Adrenal gland (tissue), 12 donors: ENCODE data around the gene NISCH. TPM values are rescaled to one million over a fixed set of nuclear protein-coding genes. Genes with fewer than 3 reads are reported as not detected.

Experiments
- DNase-seq, 7 donors: peaks; one replicate each; pipeline ENCODE4 v3.0.0-alpha.2; 2019 to 2020
- H3K27ac ChIP-seq, 5 donors: fragments of 200-600 bp; sonication (generic) in 4 of 5; 1 replicate in 3 of 5; 2 replicates in 2 of 5; pipeline versions ENCODE4 v1.5.1 to v1.8.0; 2016 to 2020; ENCODE audit warnings: mild to moderate bottlenecking in 1 of 5
- H3K27me3 ChIP-seq: fragments of 200-600 bp; 2 replicates; pipeline ENCODE4 v1.8.0; 2021
- H3K36me3 ChIP-seq, 2 donors: fragments of 200-600 bp; replicated peaks in 1 of 2; 1 replicate in 1 of 2; 2 replicates in 1 of 2; pipeline versions ENCODE4 v1.5.1 to v1.8.0; 2018 to 2022
- H3K4me1 ChIP-seq, 2 donors: fragments of 200-600 bp; replicated peaks in 1 of 2; 1 replicate in 1 of 2; 2 replicates in 1 of 2; pipeline versions ENCODE4 v1.5.1 to v1.8.0; 2018 to 2021
- H3K4me3 ChIP-seq, 4 donors: fragments of 200-600 bp; sonication (generic) in 3 of 4; one replicate each; pipeline ENCODE4 v1.5.1; 2016 to 2018
- H3K9me3 ChIP-seq, 3 donors: fragments of 200-600 bp; sonication (generic) in 1 of 3; replicated peaks in 1 of 3; 1 replicate in 2 of 3; 2 replicates in 1 of 3; pipeline versions ENCODE4 v1.5.1 to v1.8.0; 2016 to 2021
- POLR2A ChIP-seq, 2 donors: fragments of 450-650 bp; IDR thresholded peaks; one replicate each; pipeline ENCODE4 v1.6.1; 2017; ENCODE audit warnings: antibody characterized with exemption in 2 of 2, mild to moderate bottlenecking in 2 of 2, moderate library complexity in 1 of 2
- WGBS, 4 donors: extraction: QIAGEN DNeasy Blood & Tissue Kit in 2 of 4; methylation state at CpG; one replicate each; pipeline versions ENCODE4 v1.1.5 to v1.1.7; 2013 to 2017; 5-methylcytosine and 5-hydroxymethylcytosine counted together
- intact Hi-C, 2 donors: fragments of 100-400 bp; cut with DNase I; formaldehyde crosslinking; loops; one replicate each; pipeline versions ENCODE4 v1.14.1 to v1.15.0; 2022 to 2023
- polyA plus RNA-seq, 3 donors: library from polyadenylated mRNA; stranded (reverse); fragments of 200-250 nt in 2 of 3; fragments of 350-450 nt in 1 of 3; fragmentation: Illumina TruSeq in 1 of 3; extraction: RNeasy Lipid Tissue Mini Kit (QIAGEN cat#74804) in 1 of 3; gene quantifications; one replicate each; pipeline ENCODE4 v1.2.3, GENCODE V29; 2013 to 2014
- total RNA-seq, 9 donors: library from RNA; depleted of rRNA in 4 of 9; stranded (reverse); fragments of >200 nt in 4 of 9; fragments of 120-200 nt in 1 of 9; fragmentation: NEBNext Ultra II Directional in 1 of 9; extraction: Animal tissue kit (Norgen Biotek cat#: 25700) in 1 of 9; gene quantifications; one replicate each; pipeline versions ENCODE4 v1.1.0 to v1.2.4, GENCODE V29; 2013 to 2023
- TF ChIP-seq, protein P1 (sequence below), 6 experiments: fragments of 450-650 bp in 4 of 6; fragments of 200-600 bp in 2 of 6; sonication (generic) in 1 of 6; IDR thresholded peaks; 1 replicate in 5 of 6; 2 replicates in 1 of 6; pipeline versions ENCODE4 v1.5.1 to v1.8.0; 2016 to 2021; ENCODE audit warnings: antibody characterized with exemption in 6 of 6, mild to moderate bottlenecking in 2 of 6, moderate library complexity in 1 of 6
- donor health status: healthy with polysubstance abuse.
- donor health status: Bipolar disorder and iron deficiency.
- donor health status: DM: yes; HTN: yes; CAD: no.
- donor health status: DM: no; HTN: no; CAD: no.
- donor health status: DM: no; HTN: no; CAD: no.
- donor health status: DM: yes; HTN: yes; CAD: no.

The NISCH gene
- total and polyA plus RNA-seq, 12 donors = 39.4 to 186 (median 100) TPM

DNA sequence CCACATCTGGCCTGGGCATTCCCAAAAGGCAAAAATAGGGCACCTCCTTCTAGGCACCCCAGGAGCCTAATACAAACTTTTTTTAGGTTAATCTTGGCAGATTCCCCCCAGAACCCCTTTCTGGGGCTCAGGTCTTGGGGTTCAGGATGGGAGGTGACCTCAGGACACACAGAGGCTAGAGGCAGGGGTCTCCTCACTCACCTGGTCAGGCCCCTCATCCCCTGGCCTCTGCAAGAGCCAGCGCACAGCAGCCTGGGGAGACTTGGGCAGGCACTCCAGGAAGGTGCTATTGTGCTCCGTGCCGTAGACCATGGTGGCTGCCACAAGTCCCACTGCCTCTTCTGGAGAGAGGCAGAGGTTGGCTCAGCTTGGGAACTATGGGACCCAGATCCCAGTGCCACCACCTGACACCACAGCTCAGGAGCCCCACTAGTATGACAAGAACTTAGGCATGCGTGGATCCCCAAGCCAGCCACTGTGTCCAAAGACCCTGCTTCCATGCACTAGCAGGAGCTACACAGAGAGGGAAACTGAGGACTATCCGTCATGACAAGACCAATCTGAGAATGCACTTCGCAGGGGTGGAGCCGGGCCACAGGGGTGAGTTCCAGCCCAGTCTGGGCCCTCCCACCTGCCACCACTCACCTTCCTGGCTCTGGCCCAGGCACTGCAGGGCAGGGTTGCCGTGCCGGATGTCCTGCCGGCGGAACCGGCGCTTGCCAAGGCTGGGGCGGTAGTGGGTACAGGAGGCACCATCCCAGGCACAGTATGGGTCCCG lies 17.9 kb upstream of the NISCH start:
- Histone ChIP-seq H3K36me3 (no peaks in the 10 kb centered on the region), H3K27ac (no peak overlapping the region), H3K27me3 (no peaks in the 10 kb centered on the region), H3K4me1 (peaks cover 5 to 6% of the 10 kb centered on the region in 2 donors), H3K4me3 (no peak overlapping the region), H3K9me3 (no peaks in the 10 kb centered on the region)
- intact Hi-C loops = no loop called here
- 88 to 95% (median 89%) methylated on average over 3 to 15 of the region's 15 CpGs for WGBS, 4 donors
- TF ChIP-seq, protein P1, sequence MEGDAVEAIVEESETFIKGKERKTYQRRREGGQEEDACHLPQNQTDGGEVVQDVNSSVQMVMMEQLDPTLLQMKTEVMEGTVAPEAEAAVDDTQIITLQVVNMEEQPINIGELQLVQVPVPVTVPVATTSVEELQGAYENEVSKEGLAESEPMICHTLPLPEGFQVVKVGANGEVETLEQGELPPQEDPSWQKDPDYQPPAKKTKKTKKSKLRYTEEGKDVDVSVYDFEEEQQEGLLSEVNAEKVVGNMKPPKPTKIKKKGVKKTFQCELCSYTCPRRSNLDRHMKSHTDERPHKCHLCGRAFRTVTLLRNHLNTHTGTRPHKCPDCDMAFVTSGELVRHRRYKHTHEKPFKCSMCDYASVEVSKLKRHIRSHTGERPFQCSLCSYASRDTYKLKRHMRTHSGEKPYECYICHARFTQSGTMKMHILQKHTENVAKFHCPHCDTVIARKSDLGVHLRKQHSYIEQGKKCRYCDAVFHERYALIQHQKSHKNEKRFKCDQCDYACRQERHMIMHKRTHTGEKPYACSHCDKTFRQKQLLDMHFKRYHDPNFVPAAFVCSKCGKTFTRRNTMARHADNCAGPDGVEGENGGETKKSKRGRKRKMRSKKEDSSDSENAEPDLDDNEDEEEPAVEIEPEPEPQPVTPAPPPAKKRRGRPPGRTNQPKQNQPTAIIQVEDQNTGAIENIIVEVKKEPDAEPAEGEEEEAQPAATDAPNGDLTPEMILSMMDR (IDR thresholded peaks at IDR 0.05) = no peak
- TF ChIP-seq POLR2A (IDR thresholded peaks at IDR 0.05) = no peak
- peak in 1 of 7 donors; percentile 8 for DNase-seq

DNA sequence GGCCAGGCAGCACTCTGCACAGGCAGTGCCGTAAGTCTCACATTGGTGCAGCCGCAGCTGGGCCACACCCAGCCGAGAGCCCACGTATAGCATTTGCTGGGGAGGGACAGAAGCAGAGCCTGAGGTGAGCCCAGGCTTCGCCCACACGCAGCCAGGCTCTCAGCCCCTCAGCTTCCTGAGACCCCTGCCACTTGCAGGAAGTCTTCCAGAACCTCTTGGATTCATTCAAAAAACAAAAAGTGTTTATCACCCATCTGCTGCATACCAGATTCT lies 17.4 kb upstream of the NISCH start:
- Histone ChIP-seq H3K4me3 (no peak overlapping the region), H3K36me3 (no peaks in the 10 kb centered on the region), H3K27ac (no peak overlapping the region), H3K4me1 (peaks cover 0 to under 1% of the 10 kb centered on the region in 2 donors), H3K27me3 (no peaks in the 10 kb centered on the region), H3K9me3 (no peaks in the 10 kb centered on the region)
- intact Hi-C loops = no loop called here
- TF ChIP-seq, protein P1 (IDR thresholded peaks at IDR 0.05) = no peak
- no peak for TF ChIP-seq POLR2A (IDR thresholded peaks at IDR 0.05)
- no peak for DNase-seq
- WGBS, 4 donors = 93 to 95% (median 93%) methylated on average over 6 of the region's 6 CpGs; no CpG with 5 or more reads in 1 of the 4 donors

DNA sequence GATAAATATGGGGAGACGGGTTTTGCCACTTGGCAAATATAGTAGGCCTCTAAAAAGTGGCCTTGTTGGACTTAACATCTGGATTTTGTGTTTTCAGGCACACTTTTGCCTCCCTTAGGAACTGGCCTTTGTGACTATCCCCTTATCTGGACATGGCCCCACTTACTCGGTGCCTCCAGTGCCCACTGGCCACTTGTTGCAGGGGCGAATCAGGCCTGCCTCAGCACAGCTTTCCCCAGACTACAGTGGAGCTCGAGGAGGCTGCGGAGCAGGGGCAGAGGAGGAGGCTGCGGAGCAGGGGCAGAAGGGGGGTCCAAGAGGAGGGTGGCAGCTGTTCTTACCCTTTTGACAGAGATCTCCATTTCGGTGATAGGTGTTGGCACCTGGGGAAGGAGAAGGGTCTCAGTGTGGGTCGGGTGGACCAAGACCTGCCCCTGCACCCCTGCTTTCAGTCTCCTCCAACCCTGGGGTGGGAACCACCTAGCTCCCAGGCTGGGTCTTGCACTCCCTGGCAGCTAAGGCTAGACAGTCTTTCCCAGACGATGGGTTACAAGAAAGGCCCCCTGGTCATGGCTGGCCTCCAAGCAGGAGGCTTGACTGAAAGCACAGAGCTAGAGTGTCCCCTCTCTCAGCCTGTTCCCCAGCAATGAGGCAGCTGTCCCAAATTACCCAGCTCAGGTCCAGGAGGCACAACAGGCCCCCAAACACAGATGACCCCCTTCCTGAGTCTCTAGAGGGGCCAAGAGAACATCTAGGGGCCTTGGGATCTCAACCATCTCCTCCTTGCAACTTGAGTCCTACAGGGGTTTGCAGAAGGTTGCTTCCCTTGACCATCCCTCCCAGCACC lies 16.6 kb upstream of the NISCH start:
- Histone ChIP-seq H3K27ac (no peak overlapping the region), H3K4me1 (no peaks in the 10 kb centered on the region), H3K4me3 (no peak overlapping the region), H3K27me3 (no peaks in the 10 kb centered on the region), H3K36me3 (no peaks in the 10 kb centered on the region), H3K9me3 (no peaks in the 10 kb centered on the region)
- WGBS, 4 donors = 91 to 94% (median 92%) methylated on average over 7 to 9 of the region's 9 CpGs
- DNase-seq = peak in 1 of 7 donors; percentile 8
- intact Hi-C loops = no loop called here
- TF ChIP-seq POLR2A (IDR thresholded peaks at IDR 0.05) = no peak
- TF ChIP-seq, protein P1 (IDR thresholded peaks at IDR 0.05) = no peak

DNA sequence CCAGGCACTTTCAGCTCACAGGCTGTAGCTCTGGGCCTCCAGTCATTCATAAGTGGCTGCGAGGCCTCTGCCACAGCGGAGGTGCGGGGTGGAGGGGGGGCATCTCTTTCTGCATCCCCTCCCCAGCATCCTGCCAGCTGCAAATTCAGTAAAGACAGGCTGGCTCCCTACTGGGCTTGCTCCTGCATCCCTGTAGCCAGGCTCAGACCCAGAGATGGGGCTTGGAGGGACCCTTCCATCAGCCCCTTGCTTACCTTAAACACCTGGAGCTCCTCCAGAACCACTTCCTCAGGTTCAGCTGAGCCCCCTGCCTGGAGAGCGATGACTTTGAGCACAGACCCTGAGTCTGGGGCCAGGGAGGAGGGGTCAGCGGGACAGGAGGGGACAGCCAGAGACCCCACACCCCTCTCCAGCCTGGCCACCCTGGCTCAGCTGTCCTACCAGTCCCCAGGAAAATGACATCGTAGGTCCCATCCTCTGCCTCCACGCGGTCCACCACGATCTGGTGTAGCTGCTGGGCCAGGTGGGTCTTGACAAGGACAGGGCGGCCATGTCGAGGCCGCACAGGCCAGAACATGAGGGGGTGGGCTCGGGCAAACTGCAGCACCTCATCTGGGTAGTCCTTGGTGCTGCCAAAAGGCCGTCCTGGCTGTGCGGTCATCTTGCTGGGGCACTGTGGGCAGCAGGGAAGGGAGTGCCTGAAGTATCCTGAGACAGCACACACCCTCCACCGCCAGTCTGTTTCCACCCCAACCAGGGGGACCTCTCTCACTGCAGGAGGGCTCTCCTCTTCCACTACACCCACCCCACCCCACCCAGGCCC lies 15.8 kb upstream of the NISCH start:
- no peak overlapping the region for H3K4me3 ChIP-seq
- no peak overlapping the region for H3K27ac ChIP-seq
- 91 to 97% (median 94%) methylated on average over 10 to 16 of the region's 16 CpGs for WGBS, 4 donors
- TF ChIP-seq POLR2A (IDR thresholded peaks at IDR 0.05) = no peak
- TF ChIP-seq, protein P1 (IDR thresholded peaks at IDR 0.05) = no peak
- peak in 1 of 7 donors; percentile 9 for DNase-seq
- intact Hi-C loops = no loop called here
- H3K36me3 ChIP-seq = no peaks in the 10 kb centered on the region
- no peaks in the 10 kb centered on the region for H3K9me3 ChIP-seq
- no peaks in the 10 kb centered on the region for H3K4me1 ChIP-seq
- no peaks in the 10 kb centered on the region for H3K27me3 ChIP-seq
